HG02981 (cell line): ENCODE data around the gene RAB3D.

ENCODE experiments used
- ATAC-seq: cut with Tn5 transposase; IDR thresholded peaks from one replicate; pipeline ENCODE4 v1.9.1; 2021; ENCODE audit warnings: mild to moderate bottlenecking, moderate library complexity; ENCODE audit not compliant: unreplicated experiment

The RAB3D gene

DNA sequence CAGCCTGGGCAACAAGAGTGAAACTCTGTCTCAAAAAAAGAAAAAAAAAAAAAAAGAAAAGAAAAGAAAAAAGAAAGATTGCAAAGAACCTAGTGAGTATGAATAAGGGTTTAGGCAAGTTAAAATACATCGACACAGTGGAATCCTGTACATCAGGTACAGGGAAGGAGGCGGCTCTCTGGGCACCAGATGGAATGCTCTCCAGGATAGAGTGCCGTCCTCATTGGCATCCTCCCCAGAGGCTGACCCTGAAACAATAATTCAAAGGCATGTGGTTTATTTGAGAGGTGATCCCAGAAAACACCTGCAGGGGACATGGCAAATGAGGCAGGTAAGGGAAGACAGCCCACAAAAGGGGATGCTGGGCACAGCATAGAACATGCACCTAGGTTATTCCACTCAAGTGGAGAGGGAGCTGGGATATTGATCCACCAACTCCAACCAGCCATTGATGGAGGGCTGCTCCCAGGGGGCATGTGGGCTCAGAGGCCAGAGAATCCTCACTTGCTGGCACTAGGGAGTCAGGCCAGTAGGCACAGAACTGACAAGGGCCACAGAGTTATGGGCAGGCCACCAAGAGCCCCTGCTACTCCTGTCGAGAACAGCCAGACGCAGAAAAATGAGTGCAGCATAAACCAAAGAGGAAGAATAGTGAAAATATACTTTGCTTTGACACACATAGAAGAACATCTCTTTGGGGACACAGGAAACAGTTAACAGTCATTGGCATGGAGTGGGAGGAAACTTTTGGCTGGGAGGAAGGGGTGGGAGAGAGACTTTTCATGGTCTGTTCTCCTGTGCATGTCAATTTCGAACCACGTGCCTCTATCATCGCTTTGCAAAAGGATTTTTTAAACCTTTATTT, 39.3 kb downstream of the RAB3D start:
- no peak for ATAC-seq

DNA sequence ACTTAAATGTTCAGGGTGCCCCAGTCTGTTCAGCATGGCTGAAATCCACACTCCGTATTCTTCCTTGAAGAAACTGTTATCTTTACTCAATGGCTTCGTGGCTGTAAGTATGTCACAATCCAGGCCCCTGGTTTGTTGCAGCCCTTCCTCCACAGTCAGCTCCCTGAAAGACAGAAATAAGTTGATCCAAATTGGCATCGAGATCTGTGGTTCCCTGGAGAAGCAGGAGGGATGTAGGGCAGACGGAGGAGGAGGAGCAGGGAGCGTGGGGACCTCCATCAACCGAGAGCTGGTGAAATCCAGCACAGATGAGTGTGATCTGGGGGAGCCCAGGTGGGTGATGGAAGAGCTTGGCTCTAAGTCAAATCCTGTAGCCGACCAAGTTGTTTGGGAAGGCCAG, 43.2 kb downstream of the RAB3D start:
- ATAC-seq, result no peak

DNA sequence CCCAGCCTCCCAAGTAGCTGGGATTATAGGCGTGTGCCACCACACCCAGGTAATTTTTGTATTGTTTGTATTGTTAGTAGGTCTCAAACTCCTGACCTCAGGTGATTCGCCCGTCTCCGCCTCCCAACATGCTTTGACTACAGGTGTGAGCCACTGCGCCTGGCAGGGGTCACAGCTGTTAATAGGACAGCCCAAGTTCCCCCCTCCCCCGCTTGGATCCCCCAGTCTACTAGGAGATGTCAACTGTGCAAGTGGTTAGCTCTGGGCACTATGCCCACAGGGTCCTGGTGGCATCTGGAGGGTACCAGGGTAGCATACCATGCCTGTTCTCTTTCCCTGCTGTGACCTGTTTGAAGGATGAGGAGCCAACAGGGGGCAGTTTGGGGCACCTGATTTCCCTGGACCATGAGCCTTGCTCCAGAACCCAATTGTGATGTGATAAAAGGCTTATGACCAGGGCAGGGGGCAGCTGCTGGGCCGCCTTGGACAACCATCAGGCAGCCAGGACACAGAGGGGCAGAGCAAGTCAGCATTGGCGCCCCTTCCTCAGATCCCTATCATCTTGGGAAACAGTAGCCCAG, 43.7 kb downstream of the RAB3D start, which contains the start of gene TSPAN16:
Gene TSPAN16 (plus strand): TSS at position 496 of the 581 bp plus-strand sequence. CDS start 138 bp downstream, outside the sequence.
- ATAC-seq, result no peak

DNA sequence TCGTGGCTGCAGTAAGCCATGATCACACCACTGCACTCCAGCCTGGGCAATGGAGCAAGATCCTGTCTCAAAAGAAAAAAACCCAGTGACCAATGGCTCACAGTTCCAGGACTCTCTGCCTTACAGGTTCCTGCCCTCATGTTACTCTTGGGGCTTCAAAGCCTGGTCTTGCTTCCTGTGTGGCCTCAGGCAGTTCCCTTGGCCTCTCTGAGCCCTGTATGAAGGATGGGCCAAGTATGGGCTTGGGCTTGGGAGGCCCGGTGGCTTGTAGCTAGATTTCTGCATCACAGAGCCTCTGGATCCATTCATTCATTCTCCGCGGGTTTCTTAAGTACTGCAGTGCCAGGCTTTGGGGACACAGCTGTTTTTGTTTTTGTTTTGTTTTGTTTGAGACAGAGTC, 44.3 kb downstream of the RAB3D start:
- no peak for ATAC-seq

DNA sequence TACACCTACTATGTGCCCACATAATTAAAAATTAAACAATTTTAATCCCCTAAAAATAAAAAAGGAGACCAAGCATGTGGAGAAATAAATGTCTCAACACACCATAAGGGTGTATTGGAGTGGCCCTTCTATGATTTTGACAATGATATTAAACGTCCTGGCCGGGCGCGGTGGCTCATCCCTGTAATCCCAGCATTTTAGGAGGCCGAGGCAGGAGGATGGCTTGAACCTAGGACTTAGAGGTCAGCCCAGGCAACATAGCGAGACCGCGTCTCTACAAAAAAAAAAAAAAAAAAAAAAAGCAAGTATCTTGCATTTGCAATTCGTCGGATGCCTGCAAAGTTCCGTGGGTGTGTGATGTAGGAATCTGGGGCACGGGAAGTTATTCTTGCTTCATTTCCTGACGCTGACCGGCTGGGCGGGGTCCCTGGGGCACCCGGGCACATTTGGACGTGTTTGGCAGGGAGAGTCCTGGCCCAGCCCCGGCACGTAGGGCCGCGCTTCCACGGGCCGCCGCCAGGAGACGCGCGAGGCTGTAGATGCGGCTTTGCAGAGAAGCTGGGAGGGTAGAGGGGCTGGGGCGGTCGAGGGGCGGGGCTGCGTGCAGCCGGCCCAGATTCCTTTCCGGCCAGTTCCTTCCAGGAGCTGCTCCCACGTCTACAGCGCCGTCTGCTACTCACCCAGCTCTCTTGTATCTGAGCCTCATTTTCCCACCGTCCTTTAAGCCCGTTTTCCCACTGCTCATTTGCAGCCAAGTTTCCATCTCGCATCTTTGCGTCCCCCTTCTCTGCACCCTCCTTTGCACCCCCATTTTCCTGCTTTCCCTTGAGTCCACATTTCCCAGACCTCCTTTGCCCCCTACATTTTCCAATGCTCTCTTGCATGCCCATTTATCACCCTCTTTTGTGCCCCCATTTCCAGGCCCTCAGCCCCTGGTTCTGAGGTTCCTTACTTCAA, 45.7 kb downstream of the RAB3D start:
- ATAC-seq, result no peak

DNA sequence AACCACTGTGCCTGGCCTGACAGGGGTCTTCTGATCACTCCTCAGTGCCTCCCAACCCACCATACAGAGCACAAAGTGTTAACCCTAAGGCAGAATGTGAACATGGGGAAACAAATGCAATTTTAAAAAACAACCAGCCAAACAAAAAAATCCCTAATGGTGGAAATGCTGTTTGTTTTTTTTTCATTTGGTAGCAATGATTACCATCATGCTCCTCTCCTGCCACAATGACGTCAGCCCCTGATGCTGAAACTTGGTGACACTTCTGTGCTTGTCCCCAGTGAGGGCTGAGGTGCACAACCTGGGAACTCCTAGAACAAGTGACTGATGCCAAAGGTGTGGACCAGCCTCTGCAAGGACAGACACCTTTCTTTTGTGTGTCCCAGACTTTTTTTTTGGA, 47.5 kb downstream of the RAB3D start:
- ATAC-seq, result no peak

DNA sequence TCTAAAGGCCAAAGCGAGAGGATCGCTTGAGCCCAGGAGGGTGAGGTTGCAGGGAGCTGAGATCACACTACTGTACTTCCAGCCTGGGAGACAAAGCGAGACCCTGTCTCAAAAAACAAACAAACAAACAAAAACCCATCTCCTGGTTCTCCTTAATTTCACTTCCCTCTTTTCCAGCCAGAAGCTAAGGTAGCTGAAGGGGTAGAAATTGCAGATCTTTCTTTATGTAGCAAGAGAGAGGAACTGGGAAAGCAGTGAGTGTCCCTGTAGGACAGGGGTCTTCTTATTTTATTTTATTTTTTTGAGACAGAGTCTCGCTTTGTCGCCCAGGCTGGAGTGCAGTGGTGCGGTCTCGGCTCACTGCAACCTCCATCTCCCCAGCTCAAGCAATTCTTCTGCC, 48.0 kb downstream of the RAB3D start:
- ATAC-seq, result no peak

DNA sequence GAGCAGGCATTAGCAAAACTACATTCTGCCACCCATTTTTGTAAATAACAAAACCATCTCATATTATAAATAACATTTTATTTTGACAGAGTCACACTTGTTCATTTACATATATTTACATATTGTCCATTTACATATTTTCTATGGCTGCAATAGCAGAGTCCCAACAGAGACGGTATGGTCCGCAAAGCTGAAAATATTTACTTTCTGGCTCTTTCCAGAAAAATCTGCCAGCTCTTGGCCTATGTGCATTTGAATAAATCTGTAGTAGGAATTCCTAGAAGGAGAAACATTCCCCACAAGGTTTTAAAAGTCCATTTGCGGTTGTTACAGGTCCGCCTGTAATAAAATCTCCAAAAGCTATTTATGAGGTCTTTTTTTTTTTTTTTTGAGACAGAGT, 49.2 kb downstream of the RAB3D start:
- no peak for ATAC-seq

DNA sequence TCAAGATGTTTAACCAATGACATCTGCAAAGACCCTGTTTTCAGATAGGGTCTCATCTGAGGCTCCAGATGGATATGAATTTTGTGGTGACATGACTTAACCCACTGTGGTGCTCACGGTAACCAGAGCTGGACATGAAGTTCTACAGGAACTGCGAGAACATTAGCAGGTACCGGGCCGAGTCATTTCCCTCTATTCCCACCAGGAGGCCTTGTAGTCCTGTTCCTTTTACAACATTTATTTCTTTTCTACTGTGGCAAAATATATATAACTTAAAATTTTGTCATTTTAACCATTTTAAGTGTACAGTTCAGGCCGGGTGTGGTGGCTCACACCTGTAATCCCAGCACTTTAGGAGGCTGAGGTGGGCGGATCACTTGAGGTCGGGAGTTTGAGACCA, 51.1 kb downstream of the RAB3D start:
- ATAC-seq, result no peak

DNA sequence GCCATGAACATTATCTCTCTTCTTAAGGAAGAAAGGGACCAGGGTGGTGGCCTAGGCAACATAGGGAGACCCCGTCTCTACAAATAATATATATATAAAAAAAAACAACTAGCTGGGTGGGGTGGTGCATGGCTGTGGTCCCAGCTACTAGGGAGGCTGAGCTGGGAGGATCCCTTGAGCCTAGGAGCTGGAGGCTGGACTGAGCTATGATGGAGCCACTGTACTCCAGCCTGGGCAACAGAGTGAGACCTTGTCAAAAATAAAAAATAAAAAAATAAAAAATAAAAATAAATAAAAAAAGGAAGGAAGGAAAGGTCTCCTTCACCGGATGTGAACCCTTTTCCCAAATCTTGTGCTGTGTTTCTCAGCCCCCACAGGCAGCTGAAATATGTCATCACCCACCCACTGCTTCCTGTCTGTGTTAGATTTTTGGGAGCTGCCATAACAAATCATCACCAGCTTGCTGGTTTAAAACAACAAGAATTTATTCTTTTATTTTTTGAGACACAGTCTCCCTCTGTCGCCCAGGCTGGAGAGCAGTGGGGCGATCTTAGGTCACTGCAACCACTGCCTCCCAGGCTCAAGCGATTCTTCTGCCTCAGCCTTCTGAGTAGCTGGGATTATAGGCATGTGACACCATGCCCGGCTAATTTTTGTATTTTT, 53.0 kb downstream of the RAB3D start:
- ATAC-seq, result no peak

DNA sequence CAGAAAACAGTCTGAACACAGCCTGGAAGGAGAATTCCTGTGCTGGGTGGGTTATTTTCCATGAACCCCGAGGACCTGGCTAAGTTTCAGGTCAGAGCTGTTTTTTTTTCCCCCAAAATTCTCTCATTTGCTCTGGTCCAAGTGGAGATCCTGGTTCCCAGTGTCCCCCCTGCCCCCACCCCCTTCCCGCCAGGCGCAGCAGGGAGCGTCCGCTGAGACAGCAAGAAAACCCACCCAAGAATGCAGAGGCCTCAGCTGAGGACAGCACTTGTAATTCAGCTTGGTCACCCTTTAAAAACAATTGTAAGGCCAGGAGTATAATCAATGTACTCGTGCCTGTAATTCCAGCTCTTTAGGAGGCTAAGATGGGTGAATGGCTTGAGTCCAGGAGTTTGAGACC, 54.9 kb downstream of the RAB3D start:
- no peak for ATAC-seq

DNA sequence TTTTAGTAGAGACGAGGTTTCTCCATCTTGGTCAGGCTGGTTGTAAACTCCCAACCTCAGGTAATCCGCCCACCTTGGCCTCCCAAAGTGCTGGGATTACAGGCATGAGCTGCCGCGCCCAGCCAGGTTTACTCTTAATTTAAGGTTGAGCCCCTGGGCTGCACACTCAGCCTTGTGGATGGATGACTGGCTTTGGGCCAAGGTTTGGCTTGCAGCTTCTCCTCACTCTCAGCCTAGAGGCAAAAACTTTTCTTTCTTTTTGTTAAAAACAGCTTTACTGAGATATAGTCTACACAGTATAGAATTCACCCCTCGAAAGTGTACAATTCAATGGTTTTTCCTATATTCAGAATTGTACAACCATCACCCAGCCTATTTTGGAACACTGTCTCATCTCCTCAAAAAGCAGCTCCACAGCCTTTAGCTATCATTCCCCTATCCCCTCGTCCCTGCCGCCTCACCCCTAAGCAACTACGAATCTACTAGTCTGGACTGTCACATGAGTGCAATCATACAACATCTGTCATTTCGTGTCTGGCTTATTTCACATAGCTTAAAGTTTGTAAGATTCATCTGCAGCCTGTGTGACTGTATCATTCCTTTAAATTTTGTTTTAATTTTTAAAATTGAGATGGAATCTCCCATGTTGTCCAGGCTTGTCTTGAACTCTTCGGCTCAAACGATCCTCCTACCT, 58.0 kb downstream of the RAB3D start:
- ATAC-seq, result no peak

DNA sequence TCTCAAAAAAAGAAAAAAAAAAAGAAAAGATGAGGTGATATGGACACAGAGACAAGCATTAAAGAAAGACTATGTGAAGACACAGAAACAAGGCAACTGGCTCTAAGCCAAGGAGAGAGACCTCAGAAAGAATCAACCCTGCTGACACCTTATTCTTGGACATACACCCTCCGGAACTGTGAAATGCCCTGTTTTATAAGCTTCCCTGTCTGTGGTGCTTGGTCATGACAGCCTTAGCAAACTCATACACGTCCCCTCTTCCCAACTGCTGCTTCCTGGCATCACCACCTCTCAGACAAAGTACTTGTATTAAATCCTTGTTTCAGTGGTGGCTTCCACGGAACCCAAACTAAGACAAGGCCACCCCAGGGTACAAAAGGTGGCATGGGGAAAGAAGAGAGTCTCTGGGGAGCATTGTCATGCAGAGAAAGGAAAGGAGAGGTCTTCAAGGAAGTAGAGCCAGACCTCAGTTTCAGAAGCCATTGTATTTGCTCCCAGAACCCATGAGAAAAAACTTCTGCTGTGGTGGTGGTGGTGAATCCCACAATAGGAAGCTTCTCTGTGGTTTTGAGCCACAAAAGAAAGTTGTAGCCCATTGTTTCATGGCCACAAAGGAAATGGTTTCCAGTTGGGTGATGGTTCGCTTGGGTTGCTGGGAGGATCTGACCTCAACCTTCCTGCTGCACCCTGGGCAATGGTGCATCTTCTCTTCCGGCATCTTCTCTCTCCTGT, 59.8 kb downstream of the RAB3D start:
- ATAC-seq, result no peak

DNA sequence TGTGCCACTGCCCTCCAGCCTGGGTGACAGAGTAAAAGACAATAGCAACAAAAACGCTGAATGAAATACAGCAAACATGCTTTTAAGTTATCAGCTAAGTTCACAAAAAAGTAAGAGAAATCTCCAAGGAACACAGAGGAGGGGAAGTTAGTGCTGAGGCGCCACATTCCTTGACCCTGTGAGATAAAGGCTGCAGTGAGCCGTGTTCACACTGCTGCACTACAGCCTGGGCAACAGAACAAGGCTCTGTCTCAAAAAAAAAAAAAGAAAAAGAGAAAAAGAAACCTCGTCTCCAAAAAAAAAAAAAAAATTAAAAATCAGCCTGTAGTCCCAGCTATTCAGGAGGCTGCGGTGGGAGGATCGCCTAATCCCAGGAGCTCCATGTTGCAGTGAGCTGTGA, 60.8 kb downstream of the RAB3D start:
- no peak for ATAC-seq

DNA sequence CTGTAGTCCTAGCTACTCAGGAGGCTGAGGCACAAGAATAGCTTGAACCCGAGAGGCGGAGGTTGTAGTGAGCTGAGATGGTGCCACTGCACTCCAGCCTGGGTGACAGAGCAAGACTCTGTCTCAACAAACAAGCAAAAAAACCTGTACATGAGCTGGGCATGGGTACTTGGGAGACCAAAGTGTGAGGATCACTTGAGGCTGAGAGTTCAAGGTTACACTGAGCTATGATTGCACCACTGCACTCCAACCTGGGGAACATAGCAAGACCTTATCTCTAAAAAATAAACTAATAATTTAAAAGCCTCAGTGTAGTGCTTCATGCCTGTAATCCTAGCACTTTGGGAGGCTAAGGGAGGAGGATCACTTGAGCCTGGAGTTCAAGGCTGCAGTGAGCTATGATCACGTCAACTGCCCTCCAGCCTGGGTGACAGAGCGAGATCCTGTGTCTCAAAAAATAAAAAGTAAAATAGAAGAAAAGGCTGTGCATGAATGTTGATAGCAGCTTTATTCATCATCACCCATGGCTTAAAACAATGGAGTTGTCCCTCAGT, 64.8 kb downstream of the RAB3D start:
- no peak for ATAC-seq

DNA sequence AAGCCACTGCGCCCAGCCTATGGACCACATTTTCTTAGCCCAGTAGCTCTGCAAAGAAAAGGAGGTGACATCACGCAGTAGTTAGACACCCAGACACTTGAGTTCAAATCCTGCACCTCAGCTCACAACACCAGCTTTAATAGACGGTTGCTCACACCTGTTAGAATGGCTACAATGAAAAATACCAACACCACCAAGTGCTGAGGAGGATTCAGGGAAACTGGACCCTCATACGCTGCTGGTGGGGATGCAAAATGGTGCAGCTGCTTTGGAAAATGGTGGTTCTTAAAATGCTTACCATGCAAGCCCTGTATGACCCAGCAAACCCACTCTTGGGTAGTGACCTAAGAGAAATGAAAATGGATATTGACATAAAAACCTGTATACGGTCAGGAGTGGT, 65.5 kb downstream of the RAB3D start:
- no peak for ATAC-seq

DNA sequence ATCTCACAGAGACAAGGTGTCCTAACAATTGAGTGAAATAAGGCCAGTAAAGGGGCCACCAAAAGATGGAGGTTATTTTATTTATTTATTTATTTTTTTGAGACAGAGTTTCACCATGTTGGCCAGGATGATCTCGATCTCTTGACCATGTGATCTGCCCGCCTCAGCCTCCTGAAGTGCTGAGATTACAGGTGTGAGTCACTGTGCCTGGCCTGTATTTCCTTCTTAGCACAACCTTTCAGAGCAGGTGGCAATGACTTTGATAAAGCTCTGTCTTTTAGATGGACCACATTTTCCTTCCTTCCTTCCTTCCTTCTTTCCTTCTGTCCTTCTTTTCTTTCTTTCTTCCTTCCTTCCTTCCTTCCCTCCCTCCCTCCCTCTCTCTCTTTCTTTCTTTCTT, 66.2 kb downstream of the RAB3D start:
- ATAC-seq, result no peak
